K562 (cell line): ENCODE results near the gene RAD52. TPM values are rescaled to one million over a fixed set of nuclear protein-coding genes. Genes with fewer than 3 reads are reported as not detected.

ENCODE experiments used
- ATAC-seq: fragments of 200-7000 bp; cut with Tn5 transposase; 3 replicates; pipeline ENCODE4 v1.9.1; 2020; ENCODE audit warnings: moderate library complexity
- BruUV-seq: library from RNA; stranded (reverse); fragments of 400-500 nt; replicated peaks from 2 replicates; lab custom pipeline; 2021; lab: Mats Ljungman, UMichigan
- CTCF ChIA-PET: fragments of 300-600 bp; formaldehyde crosslinking; extraction: SDS; loops from one replicate; lab custom pipeline; 2021; ENCODE audit warnings: low intra/inter-chr PET ratio; lab: Yijun Ruan, JAX
- POLR2A ChIA-PET: fragments of 300-600, 350-650 bp; sonication (Branson Sonifier 250); formaldehyde crosslinking; extraction: SDS; loops from one replicate; lab custom pipeline; 2021; ENCODE audit warnings: antibody characterized with exemption, inconsistent platforms; lab: Yijun Ruan, JAX
- DNase-seq, 4 experiments: peaks; one replicate each; pipeline versions ENCODE4 v3.0.0 to v3.0.0-alpha.2; 2011 to 2018; ENCODE audit warnings: low spot score in 3 of 4, mixed read lengths in 3 of 4; ENCODE audit errors: extremely low read depth in 1 of 4
- FAIRE-seq: peaks from 2 replicates; lab custom pipeline; 2011; peaks lifted over from hg19 to GRCh38; lab: Jason Lieb, UNC
- H2AFZ ChIP-seq: 2 replicates; pipeline ENCODE4 v1.6.0; 2011; ENCODE audit warnings: low read depth, low read length, control low read depth, inconsistent platforms
- H3K27ac ChIP-seq: fragments of 200-600 bp; 3 replicates; pipeline ENCODE4 v1.8.0; 2011; ENCODE audit warnings: low read depth, mild to moderate bottlenecking, control low read depth, inconsistent platforms, low read length, moderate library complexity, mixed read lengths; ENCODE audit errors: extremely low read depth
- H3K27me3 ChIP-seq, 2 experiments: fragments of 300-600 bp in 1 of 2; 2 replicates in 1 of 2; 3 replicates in 1 of 2; pipeline versions ENCODE4 v1.6.0 to v1.8.0; 2011; ENCODE audit warnings: inconsistent platforms in 2 of 2, low read length in 2 of 2, mild to moderate bottlenecking in 1 of 2, mixed read lengths in 1 of 2, moderate library complexity in 1 of 2; ENCODE audit not compliant: control insufficient read depth in 2 of 2, insufficient read depth in 2 of 2
- H3K36me3 ChIP-seq: fragments of 300-600 bp; 3 replicates; pipeline ENCODE4 v1.8.0; 2011; ENCODE audit warnings: mild to moderate bottlenecking, low read length, inconsistent platforms; ENCODE audit not compliant: control insufficient read depth, insufficient read depth
- H3K4me1 ChIP-seq, 2 experiments: fragments of 200-600 bp in 1 of 2; replicated peaks in 1 of 2; 2 replicates in 1 of 2; 3 replicates in 1 of 2; pipeline versions ENCODE4 v1.5.1 to v1.8.0; 2011; ENCODE audit warnings: inconsistent platforms in 2 of 2, low read length in 2 of 2, mild to moderate bottlenecking in 1 of 2, mixed read lengths in 1 of 2, moderate library complexity in 1 of 2; ENCODE audit not compliant: control insufficient read depth in 2 of 2, insufficient read depth in 2 of 2
- H3K4me2 ChIP-seq: 2 replicates; pipeline ENCODE4 v1.6.1; 2011; ENCODE audit warnings: low read length, control low read depth, inconsistent platforms, mixed read lengths; ENCODE audit not compliant: insufficient read depth
- H3K4me3 ChIP-seq: fragments of 200-600 bp; sonication (generic), shearing (Covaris generic); 2 replicates; pipeline ENCODE4 v1.5.1; 2016; ENCODE audit warnings: control low read depth, inconsistent platforms
- H3K79me2 ChIP-seq: fragments of 200-600 bp; 3 replicates; pipeline ENCODE4 v1.8.0; 2011; ENCODE audit warnings: low read length, inconsistent platforms; ENCODE audit not compliant: control insufficient read depth, insufficient read depth
- H3K9ac ChIP-seq, 2 experiments: 2 replicates each; pipeline versions ENCODE4 v1.6.0 to v1.6.1; 2011; ENCODE audit warnings: low read depth in 2 of 2, low read length in 2 of 2, control low read depth in 1 of 2, inconsistent platforms in 1 of 2, mild to moderate bottlenecking in 1 of 2, mixed read lengths in 1 of 2; ENCODE audit not compliant: insufficient read depth in 1 of 2
- H3K9me1 ChIP-seq: one replicate; pipeline ENCODE4 v1.6.0; 2011; ENCODE audit warnings: inconsistent platforms, mild to moderate bottlenecking, low read length, moderate library complexity; ENCODE audit not compliant: control insufficient read depth, insufficient read depth
- H3K9me3 ChIP-seq: replicated peaks from 2 replicates; pipeline ENCODE4 v1.5.1; 2011; ENCODE audit warnings: low read depth, low read length, inconsistent platforms; ENCODE audit not compliant: control insufficient read depth, insufficient read depth
- H4K20me1 ChIP-seq: replicated peaks from 2 replicates; pipeline ENCODE4 v1.6.1; 2011; ENCODE audit warnings: low read length, inconsistent platforms, mixed read lengths; ENCODE audit not compliant: control insufficient read depth, insufficient read depth
- CEBPG ChIP-seq, 3 experiments: fragments of 200-800 bp in 1 of 3; sonication (Bioruptor generic) in 1 of 3; sonication (generic) in 1 of 3; formaldehyde crosslinking in 1 of 3; IDR thresholded peaks in 2 of 3; conservative IDR thresholded peaks in 1 of 3; 2 replicates each; pipeline versions ENCODE4 v1.6.1 to v1.8.0; 2016 to 2022; ENCODE audit warnings: missing compliant biosample characterization in 2 of 3, missing genetic modification characterization in 2 of 3, mild to moderate bottlenecking in 1 of 3, missing genetic modification reagents in 1 of 3
- EGR1 ChIP-seq: fragments of 450-650 bp; conservative IDR thresholded peaks from 2 replicates; pipeline ENCODE4 v1.6.1; 2017; ENCODE audit warnings: mild to moderate bottlenecking
- ILF3 ChIP-seq: fragments of 450-650 bp; IDR thresholded peaks from 2 replicates; pipeline ENCODE4 v1.6.1; 2018; ENCODE audit warnings: antibody characterized with exemption, mild to moderate bottlenecking, moderate library complexity, borderline replicate concordance
- KDM2B ChIP-seq: fragments of 250-450 bp; sonication (Bioruptor Pico); IDR thresholded peaks from 2 replicates; pipeline ENCODE4 v1.8.0; 2021; ENCODE audit warnings: mild to moderate bottlenecking, moderate library complexity
- NCOR1 ChIP-seq: fragments of 450-650 bp; IDR thresholded peaks from 2 replicates; pipeline ENCODE4 v1.6.1; 2016; ENCODE audit warnings: mild to moderate bottlenecking, moderate library complexity
- SMAD4 ChIP-seq: fragments of 250-450 bp; sonication (Bioruptor Pico); conservative IDR thresholded peaks from 2 replicates; pipeline ENCODE4 v1.8.0; 2021; ENCODE audit warnings: inconsistent platforms, mild to moderate bottlenecking, moderate library complexity
- ZBTB7A ChIP-seq: IDR thresholded peaks from 2 replicates; pipeline ENCODE4 v1.6.1; 2011; ENCODE audit warnings: low read depth, mild to moderate bottlenecking, low read length, moderate library complexity, borderline replicate concordance; ENCODE audit not compliant: control insufficient read depth
- ZFP1 ChIP-seq: fragments of 450-650 bp; formaldehyde crosslinking; IDR thresholded peaks from 2 replicates; pipeline ENCODE4 v1.4.0; 2020; ENCODE audit warnings: mild to moderate bottlenecking, mixed read lengths
- ZNF507 ChIP-seq: conservative IDR thresholded peaks from 2 replicates; pipeline ENCODE4 v1.6.1; 2017; ENCODE audit warnings: missing genetic modification characterization, missing compliant biosample characterization
- ZNF75A ChIP-seq: fragments of 450-650 bp; formaldehyde crosslinking; IDR thresholded peaks from 2 replicates; pipeline ENCODE4 v1.4.0; 2020; ENCODE audit warnings: mild to moderate bottlenecking
- WGBS: fragments of 100-300 bp; shearing (Covaris generic); methylation state at CpG from one replicate; pipeline ENCODE4 v1.1.6; 2016; ENCODE audit warnings: low coverage, mixed read lengths; ENCODE audit not compliant: insufficient coverage; ENCODE audit errors: missing lambda C conversion rate; 5-methylcytosine and 5-hydroxymethylcytosine counted together
- in situ Hi-C: fragments of 300-500 bp; cut with MboI; formaldehyde crosslinking; loops from 4 replicates; pipeline ENCODE4 v1.15.0; 2018; ENCODE audit warnings: inconsistent platforms, mixed read lengths
- intact Hi-C: fragments of 100-400 bp; cut with micrococcal nuclease; formaldehyde crosslinking; loops from 2 replicates; pipeline ENCODE4 v1.14.2; 2022
- polyA plus RNA-seq, 8 experiments: library from polyadenylated mRNA; depleted of rRNA in 4 of 8; stranded (reverse) in 5 of 8; unstranded in 3 of 8; fragments of >200 nt; fragmentation: Nextera tagmentation in 2 of 8; fragmentation: Illumina TruSeq in 1 of 8; extraction: Ambion mirVana in 2 of 8; extraction: Trizol in 1 of 8; gene quantifications; 2 replicates each; pipeline versions ENCODE4 v1.2.1 to v1.2.3, GENCODE V29; 2011 to 2014; ENCODE audit warnings: inconsistent platforms in 1 of 8, missing spikeins in 1 of 8
- total RNA-seq, 7 experiments: library from RNA; depleted of rRNA in 6 of 7; stranded (reverse); fragments of >200 nt in 6 of 7; fragmentation: Illumina TruSeq in 2 of 7; extraction: Trizol in 2 of 7; gene quantifications; 2 replicates each; pipeline versions ENCODE4 v1.2.1 to v1.2.3, GENCODE V29; 2011 to 2021; ENCODE audit warnings: low replicate concordance in 1 of 7
- TF ChIP-seq, protein P1 (sequence below): fragments of 450-650 bp; formaldehyde crosslinking; IDR thresholded peaks from 2 replicates; pipeline ENCODE4 v1.4.0; 2020; ENCODE audit warnings: mild to moderate bottlenecking, mixed read lengths
- TF ChIP-seq, protein P2 (sequence below): sonication (generic); formaldehyde crosslinking; IDR thresholded peaks from 2 replicates; pipeline ENCODE4 v1.8.0; 2022; ENCODE audit warnings: mild to moderate bottlenecking, missing genetic modification reagents

RAD52 gene
- total and polyA plus RNA-seq, 9 of the 15 experiments (the other 6 are each of a cell fraction or from before 2014, with no cell fraction given), result 1.3 to 15.9 (median 9.3) TPM

- H3K9ac ChIP-seq, result peak overlapping the region; percentile 59 to 95
- TF ChIP-seq ILF3 (no peak), ZFP1 (CRISPR knock-in tag) (no peak), NCOR1 (no peak), ZNF507 (no peak), KDM2B (CRISPR knock-in tag) (no peak), ZBTB7A (peak; percentile 80), CEBPG (CRISPR knock-in tag; IDR thresholded peaks at IDR 0.05) (no peak), CEBPG (tag; conservative IDR thresholded peaks at IDR 0.05 in 1 of 2, IDR thresholded peaks at IDR 0.05 in 1 of 2) (no peak), EGR1 (no peak), ZNF75A (CRISPR knock-in tag) (no peak), SMAD4 (CRISPR knock-in tag) (no peak)
- TF ChIP-seq, protein P1, sequence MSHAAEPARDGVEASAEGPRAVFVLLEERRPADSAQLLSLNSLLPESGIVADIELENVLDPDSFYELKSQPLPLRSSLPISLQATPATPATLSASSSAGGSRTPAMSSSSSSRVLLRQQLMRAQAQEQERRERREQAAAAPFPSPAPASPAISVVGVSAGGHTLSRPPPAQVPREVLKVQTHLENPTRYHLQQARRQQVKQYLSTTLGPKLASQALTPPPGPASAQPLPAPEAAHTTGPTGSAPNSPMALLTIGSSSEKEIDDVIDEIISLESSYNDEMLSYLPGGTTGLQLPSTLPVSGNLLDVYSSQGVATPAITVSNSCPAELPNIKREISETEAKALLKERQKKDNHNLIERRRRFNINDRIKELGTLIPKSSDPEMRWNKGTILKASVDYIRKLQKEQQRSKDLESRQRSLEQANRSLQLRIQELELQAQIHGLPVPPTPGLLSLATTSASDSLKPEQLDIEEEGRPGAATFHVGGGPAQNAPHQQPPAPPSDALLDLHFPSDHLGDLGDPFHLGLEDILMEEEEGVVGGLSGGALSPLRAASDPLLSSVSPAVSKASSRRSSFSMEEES (CRISPR knock-in tag), result no peak
- TF ChIP-seq, protein P2, sequence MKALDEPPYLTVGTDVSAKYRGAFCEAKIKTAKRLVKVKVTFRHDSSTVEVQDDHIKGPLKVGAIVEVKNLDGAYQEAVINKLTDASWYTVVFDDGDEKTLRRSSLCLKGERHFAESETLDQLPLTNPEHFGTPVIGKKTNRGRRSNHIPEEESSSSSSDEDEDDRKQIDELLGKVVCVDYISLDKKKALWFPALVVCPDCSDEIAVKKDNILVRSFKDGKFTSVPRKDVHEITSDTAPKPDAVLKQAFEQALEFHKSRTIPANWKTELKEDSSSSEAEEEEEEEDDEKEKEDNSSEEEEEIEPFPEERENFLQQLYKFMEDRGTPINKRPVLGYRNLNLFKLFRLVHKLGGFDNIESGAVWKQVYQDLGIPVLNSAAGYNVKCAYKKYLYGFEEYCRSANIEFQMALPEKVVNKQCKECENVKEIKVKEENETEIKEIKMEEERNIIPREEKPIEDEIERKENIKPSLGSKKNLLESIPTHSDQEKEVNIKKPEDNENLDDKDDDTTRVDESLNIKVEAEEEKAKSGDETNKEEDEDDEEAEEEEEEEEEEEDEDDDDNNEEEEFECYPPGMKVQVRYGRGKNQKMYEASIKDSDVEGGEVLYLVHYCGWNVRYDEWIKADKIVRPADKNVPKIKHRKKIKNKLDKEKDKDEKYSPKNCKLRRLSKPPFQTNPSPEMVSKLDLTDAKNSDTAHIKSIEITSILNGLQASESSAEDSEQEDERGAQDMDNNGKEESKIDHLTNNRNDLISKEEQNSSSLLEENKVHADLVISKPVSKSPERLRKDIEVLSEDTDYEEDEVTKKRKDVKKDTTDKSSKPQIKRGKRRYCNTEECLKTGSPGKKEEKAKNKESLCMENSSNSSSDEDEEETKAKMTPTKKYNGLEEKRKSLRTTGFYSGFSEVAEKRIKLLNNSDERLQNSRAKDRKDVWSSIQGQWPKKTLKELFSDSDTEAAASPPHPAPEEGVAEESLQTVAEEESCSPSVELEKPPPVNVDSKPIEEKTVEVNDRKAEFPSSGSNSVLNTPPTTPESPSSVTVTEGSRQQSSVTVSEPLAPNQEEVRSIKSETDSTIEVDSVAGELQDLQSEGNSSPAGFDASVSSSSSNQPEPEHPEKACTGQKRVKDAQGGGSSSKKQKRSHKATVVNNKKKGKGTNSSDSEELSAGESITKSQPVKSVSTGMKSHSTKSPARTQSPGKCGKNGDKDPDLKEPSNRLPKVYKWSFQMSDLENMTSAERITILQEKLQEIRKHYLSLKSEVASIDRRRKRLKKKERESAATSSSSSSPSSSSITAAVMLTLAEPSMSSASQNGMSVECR (CRISPR knock-in tag), result no peak
Measured at GRCh38 chr12:991350-992333, 42.1 kb upstream of the RAD52 start.

More at GRCh38 chr12:991350-992333, 42.1 kb upstream of the RAD52 start:
- no peaks in the 10 kb centered on the region for H3K9me3 ChIP-seq
- no peaks in the 10 kb centered on the region for H3K27me3 ChIP-seq
- H3K36me3 ChIP-seq, result peaks cover 5% of the 10 kb centered on the region; the same call in 2 of the 3 replicates
- peak overlapping the region; percentile 74 for H3K4me3 ChIP-seq
- peaks cover 43% of the 10 kb centered on the region for H3K79me2 ChIP-seq
- intact Hi-C loops, result no loop called here
- DNase-seq, result peak in 3 of 4 experiments; percentile 63 to 80 (median 78)
- H3K4me1 ChIP-seq, result peaks cover 7 to 20% of the 10 kb centered on the region in 2 experiments; a peak in 4 of 5 replicates
- WGBS, result 2% methylated on average over 9 of the region's 48 CpGs
- peak; percentile 55 for ATAC-seq
- H3K27ac ChIP-seq, result peak overlapping the region; percentile 68; the same call in 2 of the 3 replicates
- in situ Hi-C loops, result no loop called here
- ChIA-PET POLR2A (interaction anchor here (0.6 to 1.3 kb wide), 8 partner anchors 10 to 112 kb away, joined by 3 to 4 read pairs (median 4); partner anchors contain the start of gene RAD52), CTCF (no interaction called here)
- FAIRE-seq, result no peak
- no peaks in the 10 kb centered on the region for H3K9me1 ChIP-seq
- no peaks in the 10 kb centered on the region for H4K20me1 ChIP-seq
- TSS peak; percentile 78 for BruUV-seq
- peak overlapping the region; percentile 66 for H2AFZ ChIP-seq
- H3K4me2 ChIP-seq, result peak overlapping the region; percentile 93
